COR-L47 (cell line): ENCODE data around the gene B9D2.

Experiments used
- DNase-seq: peaks from one replicate; lab custom pipeline; 2025; lab: John Stamatoyannopoulos, UW

Gene B9D2

DNA sequence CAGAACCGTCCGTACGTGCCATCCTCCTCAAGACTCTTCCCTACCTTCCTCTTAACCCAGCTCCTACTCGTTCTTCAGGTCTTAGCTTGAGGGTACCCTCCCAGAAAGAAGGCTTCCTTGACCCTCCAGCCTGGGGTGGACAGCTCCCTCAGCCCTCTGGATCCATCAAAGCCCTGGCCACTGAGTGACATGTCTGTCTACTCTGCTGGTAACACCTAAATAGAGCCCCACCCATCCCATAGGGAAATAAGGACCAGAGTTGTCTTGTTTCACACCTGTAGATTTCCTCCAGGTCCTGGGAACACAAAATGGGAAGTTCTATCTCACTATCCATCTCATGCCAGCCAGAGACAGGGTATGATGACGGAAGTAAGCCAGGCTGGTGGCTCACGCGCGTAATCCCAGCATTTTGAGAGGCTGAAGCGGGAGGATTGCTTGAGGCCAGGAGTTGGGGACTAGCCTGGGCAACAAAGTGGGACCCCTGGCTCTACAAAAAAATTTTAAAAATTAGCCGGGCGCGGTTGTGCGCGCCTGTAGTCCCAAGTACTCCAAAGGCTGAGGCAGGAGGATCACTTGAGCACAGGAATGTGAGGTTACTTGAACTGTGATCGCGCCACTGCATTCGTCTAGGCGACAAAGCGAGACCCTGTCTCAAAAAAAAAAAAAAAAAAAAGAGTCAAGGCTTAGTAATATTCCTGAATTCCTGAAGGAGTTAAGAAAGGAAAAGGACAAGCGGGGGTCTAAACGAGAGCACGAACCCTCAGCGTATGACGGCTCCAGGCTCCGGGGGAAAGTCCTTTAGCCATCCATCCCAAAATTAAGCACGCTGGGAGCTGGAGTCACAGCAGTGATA lies 54.5 kb downstream of the B9D2 start:
- DNase-seq, result no peak

DNA sequence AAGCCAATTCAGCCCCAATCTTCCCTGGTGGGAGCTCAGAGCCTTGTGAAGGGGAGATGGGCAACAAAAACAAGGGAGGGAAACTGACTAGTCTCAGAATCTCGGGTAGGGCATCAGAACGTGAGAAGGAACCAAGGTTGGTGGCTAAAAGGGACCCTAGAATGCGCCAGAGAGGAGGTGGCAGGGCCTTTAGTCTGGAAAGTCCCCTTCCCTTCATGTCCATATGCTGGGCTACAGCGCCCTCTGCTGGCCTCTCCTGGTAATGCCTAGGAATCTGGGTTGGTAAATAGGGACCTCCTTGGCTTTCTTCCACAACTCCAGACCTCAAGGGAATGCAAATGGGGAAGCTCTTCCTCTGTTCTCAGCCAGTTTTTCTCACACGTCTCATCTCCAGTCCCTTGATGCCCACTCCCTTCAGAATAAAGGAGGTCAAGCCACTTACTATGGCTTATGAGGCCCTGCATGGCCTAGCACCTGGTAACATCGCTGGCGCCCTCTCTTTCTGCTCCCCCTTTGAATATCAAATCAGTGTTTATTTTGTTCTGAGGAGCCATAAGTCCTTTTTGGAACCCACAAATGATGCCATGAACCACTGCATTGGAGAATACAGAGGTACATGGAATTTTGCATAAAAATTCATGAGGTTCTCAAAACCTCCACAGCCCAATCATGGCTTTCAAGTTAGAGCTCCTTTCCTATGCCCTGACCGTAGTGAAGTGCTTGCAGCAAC lies 55.3 kb downstream of the B9D2 start:
- DNase-seq, result peak; percentile 67

DNA sequence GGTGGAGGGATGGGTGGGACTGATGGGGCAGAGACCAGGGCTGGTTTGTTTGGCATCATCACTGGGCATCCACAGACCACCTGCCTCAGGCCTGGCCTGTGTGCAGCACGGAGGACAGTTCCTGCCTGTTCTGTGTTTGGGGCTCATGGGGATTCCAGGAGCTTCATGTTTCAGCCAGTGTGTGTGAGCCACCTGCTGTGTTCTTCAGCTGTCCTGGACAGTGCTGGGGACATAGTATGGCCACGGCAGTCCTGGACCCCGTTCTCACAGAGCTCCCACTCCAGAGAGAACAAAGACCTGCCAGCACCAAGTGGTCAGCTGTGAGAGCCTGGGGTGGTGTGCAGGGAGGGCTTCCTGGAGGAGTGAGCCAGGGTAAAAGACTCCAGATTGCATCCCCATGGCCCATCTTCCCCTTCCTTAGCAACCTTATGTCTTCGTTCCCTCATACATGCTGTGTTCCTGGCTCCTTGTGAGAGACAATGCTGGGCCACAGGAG lies 55.9 kb downstream of the B9D2 start:
- DNase-seq, result no peak

DNA sequence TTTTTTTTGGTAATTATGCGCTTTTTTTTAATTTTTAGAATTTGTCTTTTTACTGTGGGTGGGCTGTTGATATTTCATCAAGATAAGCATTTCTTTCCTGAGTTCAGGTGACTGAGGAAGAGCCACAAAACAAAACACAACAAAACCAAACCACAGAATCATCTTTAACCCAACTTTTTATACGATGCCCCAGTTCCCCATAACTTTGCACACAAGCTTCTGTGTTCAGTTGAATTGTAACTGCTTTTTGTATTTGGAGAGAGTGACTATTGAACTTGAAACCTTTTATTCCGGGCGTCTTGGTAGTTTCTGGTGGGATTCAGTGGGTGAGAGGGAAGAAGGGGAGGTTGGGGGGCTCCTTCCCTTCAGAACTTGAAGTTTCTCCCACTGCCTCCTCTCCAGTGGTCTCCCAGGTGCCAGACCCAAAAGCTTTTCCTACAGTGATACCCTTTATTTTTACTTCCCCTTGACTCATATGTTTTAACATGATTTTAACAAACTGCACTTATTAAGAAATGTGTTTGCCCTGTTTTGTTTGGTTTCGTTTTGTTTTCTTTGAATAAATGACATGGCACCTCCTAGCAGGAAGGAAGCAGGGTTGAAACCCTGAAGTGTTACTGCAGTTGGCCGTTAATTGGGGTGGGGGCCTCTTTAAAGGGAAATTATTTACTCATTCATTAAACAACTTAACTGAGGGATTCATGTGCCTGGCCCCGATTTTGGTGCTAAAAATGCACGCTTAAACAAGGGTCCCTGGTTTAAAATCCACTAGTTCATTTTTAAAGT lies 56.7 kb downstream of the B9D2 start:
- no peak for DNase-seq

DNA sequence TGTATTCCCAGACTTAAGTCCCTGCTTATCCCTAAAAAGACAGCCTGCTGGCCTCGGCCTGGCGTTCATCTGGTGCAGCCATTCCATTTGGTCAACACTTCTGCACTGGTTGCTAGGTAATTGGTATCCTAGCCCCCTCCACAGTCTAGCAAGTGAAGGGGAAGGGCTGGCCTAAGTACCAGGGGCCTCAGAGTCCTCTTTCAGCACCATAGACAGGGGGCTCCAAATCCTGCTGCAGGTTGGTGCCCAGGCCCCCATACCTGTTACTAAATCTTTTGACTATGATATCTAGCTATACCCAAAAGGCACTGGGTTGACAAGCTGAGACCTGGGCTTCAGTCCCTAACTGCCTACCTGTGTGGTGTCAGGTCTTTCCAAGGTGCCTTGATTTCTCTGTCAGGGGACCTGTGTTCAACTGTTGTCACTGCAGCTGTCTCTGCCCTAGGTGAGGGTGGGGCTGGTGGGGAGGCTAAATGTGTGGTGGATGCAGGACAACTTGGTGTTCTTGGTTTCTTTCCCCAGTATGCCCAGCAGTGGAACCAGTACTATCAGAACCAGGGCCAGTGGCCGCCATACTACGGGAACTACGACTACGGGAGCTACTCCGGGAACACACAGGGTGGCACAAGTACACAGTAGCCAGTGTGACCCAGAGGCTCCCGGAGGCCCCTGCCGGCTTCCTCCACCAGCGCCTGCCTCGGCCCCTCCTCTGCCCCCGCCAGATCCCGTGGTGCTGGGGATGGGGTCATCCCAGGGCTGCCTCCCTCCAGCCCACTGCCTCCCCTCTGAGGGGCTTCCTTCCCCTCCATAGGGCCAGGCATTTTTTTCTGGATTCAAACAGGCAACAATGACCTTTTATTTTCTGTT lies 57.8 kb downstream of the B9D2 start:
- no peak for DNase-seq

DNA sequence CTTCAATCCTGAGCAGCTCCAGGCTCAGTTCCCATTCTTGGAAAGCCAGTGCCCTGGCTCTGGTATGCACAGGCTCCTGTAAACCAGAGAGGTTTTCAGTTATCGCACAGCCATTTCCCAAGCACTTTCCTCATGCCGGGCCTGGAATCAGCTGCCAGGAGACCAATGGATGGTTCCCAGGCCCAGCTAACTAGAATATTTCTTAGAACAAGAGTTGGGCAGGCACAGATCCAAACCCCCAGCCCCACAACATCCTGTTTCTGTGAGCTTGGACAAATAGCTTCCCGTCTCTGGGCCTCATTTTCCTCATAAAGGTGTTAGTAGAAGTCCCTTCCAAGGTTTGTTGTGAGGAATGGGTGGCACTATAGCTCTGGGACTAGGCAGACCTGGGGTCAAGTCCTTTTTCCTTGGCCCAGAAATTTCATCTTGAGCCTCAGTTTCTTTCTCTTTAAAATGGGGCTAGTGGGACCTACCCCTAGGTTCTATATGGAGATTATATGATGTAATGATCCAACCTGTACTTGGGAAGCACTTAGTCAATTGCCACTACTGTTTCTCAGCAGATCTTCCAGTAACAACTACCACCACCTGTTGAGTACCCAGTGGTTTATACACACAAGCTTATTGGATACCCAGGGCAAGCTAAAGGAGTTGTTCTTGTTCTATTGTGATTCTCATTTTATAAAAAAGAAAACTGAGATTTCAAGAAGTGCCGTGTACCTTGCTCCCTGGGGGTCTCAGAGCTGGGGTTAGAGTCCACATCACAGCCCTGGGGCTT lies 59.1 kb downstream of the B9D2 start:
- no peak for DNase-seq
